Measurements from ENCODE around the gene HGS. TPM values are rescaled to one million over a fixed set of nuclear protein-coding genes. Genes with fewer than 3 reads are reported as not detected.

HGS gene
- total and polyA plus RNA-seq, 3 experiments from 2014 or later: 36.7 to 135 (median 122) TPM

GRCh38 chr17:81690066-81690465, 6.3 kb downstream of the HGS start:
- Mint-ChIP-seq H3K9me3 (no peaks in the 10 kb centered on the region), H3K27me3 (no peaks in the 10 kb centered on the region), H3K27ac (peak overlapping the region in 1 of 8 donors; percentile 36), H3K4me1 (peaks cover 8 to 25% (median 13%) of the 10 kb centered on the region in 3 donors), H3K36me3 (peaks cover 0 to 84% (median 10%) of the 10 kb centered on the region in 3 donors), H3K4me3 (no peak overlapping the region)
- DNase-seq: no peak
- Histone ChIP-seq H3K4me3 (ENCODE audit: low read length) (no peak overlapping the region), H3K9me3 (ENCODE audit: low read length) (no peaks in the 10 kb centered on the region), H3K27ac (ENCODE audit: low read depth, low read length) (no peak overlapping the region), H3K4me1 (ENCODE audit: insufficient read depth, low read length) (peaks cover 11% of the 10 kb centered on the region), H3K27me3 (ENCODE audit: insufficient read depth, low read length, poor library complexity, severe bottlenecking) (no peaks in the 10 kb centered on the region), H3K36me3 (ENCODE audit: insufficient read depth, low read length) (peaks cover 36% of the 10 kb centered on the region)
- POLR2A ChIA-PET: no interaction called here
- CTCF ChIA-PET: no interaction called here

- Histone ChIP-seq H3K27me3 (ENCODE audit: insufficient read depth, low read length, poor library complexity, severe bottlenecking) (no peaks in the 10 kb centered on the region), H3K27ac (ENCODE audit: low read depth, low read length) (no peak overlapping the region), H3K36me3 (ENCODE audit: insufficient read depth, low read length) (peaks cover 41% of the 10 kb centered on the region), H3K4me1 (ENCODE audit: insufficient read depth, low read length) (peaks cover 6% of the 10 kb centered on the region), H3K9me3 (ENCODE audit: low read length) (no peaks in the 10 kb centered on the region), H3K4me3 (ENCODE audit: low read length) (no peak overlapping the region)
- CTCF ChIA-PET: no interaction called here
- Mint-ChIP-seq H3K36me3 (peaks cover 0 to 87% (median 10%) of the 10 kb centered on the region in 3 donors), H3K27me3 (no peaks in the 10 kb centered on the region), H3K27ac (no peak overlapping the region), H3K9me3 (no peaks in the 10 kb centered on the region), H3K4me3 (no peak overlapping the region), H3K4me1 (peaks cover 3 to 20% (median 8%) of the 10 kb centered on the region in 3 donors)
- no peak for DNase-seq
- POLR2A ChIA-PET: no interaction called here
Observed at GRCh38 chr17:81690549-81690948, 6.7 kb downstream of the HGS start.

GRCh38 chr17:81691196-81691595, 7.4 kb downstream of the HGS start:
- H3K4me3 ChIP-seq (ENCODE audit: low read length): no peak overlapping the region
- H3K9me3 Mint-ChIP-seq: no peaks in the 10 kb centered on the region
- H3K9me3 ChIP-seq (ENCODE audit: low read length): no peaks in the 10 kb centered on the region
- H3K27ac Mint-ChIP-seq: no peak overlapping the region
- H3K27me3 Mint-ChIP-seq: no peaks in the 10 kb centered on the region
- ChIA-PET CTCF (no interaction called here), POLR2A (no interaction called here)
- peaks cover 0 to 86% (median 8%) of the 10 kb centered on the region in 3 donors for H3K36me3 Mint-ChIP-seq
- H3K4me3 Mint-ChIP-seq: no peak overlapping the region
- peaks cover 0 to 13% (median 6%) of the 10 kb centered on the region in 3 donors for H3K4me1 Mint-ChIP-seq
- no peak overlapping the region for H3K27ac ChIP-seq (ENCODE audit: low read depth, low read length)
- no peak for DNase-seq
- H3K27me3 ChIP-seq (ENCODE audit: insufficient read depth, low read length, poor library complexity, severe bottlenecking): no peaks in the 10 kb centered on the region
- H3K36me3 ChIP-seq (ENCODE audit: insufficient read depth, low read length): peaks cover 41% of the 10 kb centered on the region
- H3K4me1 ChIP-seq (ENCODE audit: insufficient read depth, low read length): no peaks in the 10 kb centered on the region

DNA sequence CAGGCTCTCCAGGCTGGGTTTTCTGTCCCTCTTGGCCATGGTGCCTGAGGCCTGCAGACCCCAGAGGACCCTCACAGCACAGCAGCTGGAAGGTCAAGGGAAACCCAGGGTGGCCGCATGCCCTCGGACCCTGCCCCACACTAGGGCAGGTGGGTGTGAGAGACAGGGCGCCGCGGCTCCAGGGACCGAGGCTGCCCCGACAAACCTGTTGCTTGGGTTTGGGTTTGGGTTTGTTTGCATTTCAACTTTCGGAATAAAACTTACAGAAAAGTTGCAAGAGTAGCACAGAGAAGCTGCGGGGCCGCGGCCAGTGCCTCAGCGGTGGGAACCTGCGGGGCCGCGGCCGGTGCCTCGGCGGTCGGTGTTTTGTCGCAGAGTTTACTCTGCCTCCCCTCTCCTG, 7.8 kb downstream of the HGS start:
- no peaks in the 10 kb centered on the region for H3K27me3 Mint-ChIP-seq
- DNase-seq: no peak
- Histone ChIP-seq H3K27me3 (ENCODE audit: insufficient read depth, low read length, poor library complexity, severe bottlenecking) (no peaks in the 10 kb centered on the region), H3K4me3 (ENCODE audit: low read length) (no peak overlapping the region), H3K36me3 (ENCODE audit: insufficient read depth, low read length) (peaks cover 37% of the 10 kb centered on the region), H3K27ac (ENCODE audit: low read depth, low read length) (no peak overlapping the region), H3K4me1 (ENCODE audit: insufficient read depth, low read length) (no peaks in the 10 kb centered on the region), H3K9me3 (ENCODE audit: low read length) (no peaks in the 10 kb centered on the region)
- H3K9me3 Mint-ChIP-seq: no peaks in the 10 kb centered on the region
- peak overlapping the region in 1 of 8 donors; percentile 33 for H3K27ac Mint-ChIP-seq
- CTCF ChIA-PET: no interaction called here
- peaks cover 0 to 11% (median 3%) of the 10 kb centered on the region in 3 donors for H3K4me1 Mint-ChIP-seq
- H3K4me3 Mint-ChIP-seq: peak overlapping the region in 1 of 7 donors; percentile 30
- POLR2A ChIA-PET: no interaction called here
- peaks cover 0 to 87% (median 6%) of the 10 kb centered on the region in 3 donors for H3K36me3 Mint-ChIP-seq

DNA sequence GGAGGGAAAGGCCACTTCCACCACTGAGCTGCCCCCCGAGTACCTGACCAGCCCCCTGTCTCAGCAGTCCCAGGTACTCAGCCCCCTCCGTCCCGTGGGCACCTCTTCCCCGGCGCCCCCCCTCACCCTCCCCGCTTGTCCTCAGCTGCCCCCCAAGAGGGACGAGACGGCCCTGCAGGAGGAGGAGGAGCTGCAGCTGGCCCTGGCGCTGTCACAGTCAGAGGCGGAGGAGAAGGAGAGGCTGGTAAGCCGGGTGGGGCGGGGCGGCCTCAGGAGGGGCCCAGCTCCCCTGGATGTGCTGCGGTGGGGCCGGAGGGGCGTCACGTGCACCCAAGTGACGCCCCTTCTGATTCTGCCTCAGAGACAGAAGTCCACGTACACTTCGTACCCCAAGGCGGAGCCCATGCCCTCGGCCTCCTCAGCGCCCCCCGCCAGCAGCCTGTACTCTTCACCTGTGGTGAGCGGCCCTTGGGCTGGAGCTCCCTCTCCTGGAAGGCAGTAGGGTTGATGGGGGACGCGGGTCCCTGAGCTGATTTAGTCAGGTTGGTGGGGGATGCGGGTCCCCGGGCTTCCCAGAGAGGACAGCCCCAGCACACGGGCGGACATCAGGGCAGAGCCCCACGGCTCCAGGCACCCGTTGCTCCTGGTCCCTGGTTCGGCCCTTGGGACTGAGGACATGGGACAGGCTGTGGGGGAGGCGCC, 9.8 kb downstream of the HGS start:
- no peak overlapping the region for H3K27ac ChIP-seq (ENCODE audit: low read depth, low read length)
- H3K9me3 ChIP-seq (ENCODE audit: low read length): no peaks in the 10 kb centered on the region
- peaks cover 33% of the 10 kb centered on the region for H3K36me3 ChIP-seq (ENCODE audit: insufficient read depth, low read length)
- no peak overlapping the region for H3K4me3 ChIP-seq (ENCODE audit: low read length)
- Mint-ChIP-seq H3K27ac (no peak overlapping the region), H3K9me3 (no peaks in the 10 kb centered on the region), H3K4me3 (no peak overlapping the region), H3K27me3 (no peaks in the 10 kb centered on the region), H3K4me1 (peaks cover 0 to 8% (median 4%) of the 10 kb centered on the region in 3 donors), H3K36me3 (peaks cover 0 to 92% (median 5%) of the 10 kb centered on the region in 3 donors)
- CTCF ChIA-PET: interaction anchor here (0.9 to 1.6 kb wide), 2 partner anchors 10 to 1084 kb away, joined by 3 to 4 read pairs; partner anchors contain the start of genes ARL16 and HGS
- H3K4me1 ChIP-seq (ENCODE audit: insufficient read depth, low read length): no peaks in the 10 kb centered on the region
- DNase-seq: no peak
- POLR2A ChIA-PET: no interaction called here
- H3K27me3 ChIP-seq (ENCODE audit: insufficient read depth, low read length, poor library complexity, severe bottlenecking): no peaks in the 10 kb centered on the region

- no peaks in the 10 kb centered on the region for H3K27me3 ChIP-seq (ENCODE audit: insufficient read depth, low read length, poor library complexity, severe bottlenecking)
- H3K36me3 ChIP-seq (ENCODE audit: insufficient read depth, low read length): peaks cover 31% of the 10 kb centered on the region
- Mint-ChIP-seq H3K9me3 (no peaks in the 10 kb centered on the region), H3K27ac (no peak overlapping the region), H3K36me3 (peaks cover 0 to 86% (median 0%) of the 10 kb centered on the region in 3 donors), H3K27me3 (no peaks in the 10 kb centered on the region), H3K4me1 (peaks cover 0 to 3% (median 3%) of the 10 kb centered on the region in 3 donors), H3K4me3 (no peak overlapping the region)
- H3K27ac ChIP-seq (ENCODE audit: low read depth, low read length): no peak overlapping the region
- DNase-seq: no peak
- H3K4me1 ChIP-seq (ENCODE audit: insufficient read depth, low read length): no peaks in the 10 kb centered on the region
- H3K9me3 ChIP-seq (ENCODE audit: low read length): no peaks in the 10 kb centered on the region
- no peak overlapping the region for H3K4me3 ChIP-seq (ENCODE audit: low read length)
- POLR2A ChIA-PET: no interaction called here
- CTCF ChIA-PET: no interaction called here
Observed at GRCh38 chr17:81694810-81695209, 11.0 kb downstream of the HGS start.

- H3K9me3 ChIP-seq (ENCODE audit: low read length): no peaks in the 10 kb centered on the region
- Mint-ChIP-seq H3K4me3 (no peak overlapping the region), H3K27me3 (no peaks in the 10 kb centered on the region), H3K9me3 (no peaks in the 10 kb centered on the region), H3K4me1 (peaks cover 0 to 3% (median 3%) of the 10 kb centered on the region in 3 donors), H3K36me3 (peaks cover 0 to 82% (median 0%) of the 10 kb centered on the region in 3 donors), H3K27ac (no peak overlapping the region)
- no peaks in the 10 kb centered on the region for H3K4me1 ChIP-seq (ENCODE audit: insufficient read depth, low read length)
- H3K4me3 ChIP-seq (ENCODE audit: low read length): no peak overlapping the region
- no peak overlapping the region for H3K27ac ChIP-seq (ENCODE audit: low read depth, low read length)
- CTCF ChIA-PET: no interaction called here
- no peak for DNase-seq
- H3K36me3 ChIP-seq (ENCODE audit: insufficient read depth, low read length): peaks cover 31% of the 10 kb centered on the region
- H3K27me3 ChIP-seq (ENCODE audit: insufficient read depth, low read length, poor library complexity, severe bottlenecking): no peaks in the 10 kb centered on the region
- POLR2A ChIA-PET: interaction anchor here (1.3 kb wide), 1 partner anchor 12 kb away, joined by 4 read pairs; the partner anchor contains the start of gene ARL16
Observed at GRCh38 chr17:81695211-81695610, 11.4 kb downstream of the HGS start.

- H3K4me3 ChIP-seq (ENCODE audit: low read length): no peak overlapping the region
- H3K27me3 ChIP-seq (ENCODE audit: insufficient read depth, low read length, poor library complexity, severe bottlenecking): no peaks in the 10 kb centered on the region
- CTCF ChIA-PET: no interaction called here
- no peaks in the 10 kb centered on the region for H3K27me3 Mint-ChIP-seq
- POLR2A ChIA-PET: interaction anchor here (1.3 kb wide), 1 partner anchor 13 kb away, joined by 4 read pairs; the partner anchor contains the start of gene ARL16
- H3K4me1 ChIP-seq (ENCODE audit: insufficient read depth, low read length): peaks cover 2% of the 10 kb centered on the region
- peaks cover 0 to 80% (median 0%) of the 10 kb centered on the region in 3 donors for H3K36me3 Mint-ChIP-seq
- no peak for DNase-seq
- no peak overlapping the region for H3K27ac ChIP-seq (ENCODE audit: low read depth, low read length)
- no peak overlapping the region for H3K27ac Mint-ChIP-seq
- H3K9me3 Mint-ChIP-seq: no peaks in the 10 kb centered on the region
- peaks cover 0 to 5% (median 4%) of the 10 kb centered on the region in 3 donors for H3K4me1 Mint-ChIP-seq
- no peaks in the 10 kb centered on the region for H3K9me3 ChIP-seq (ENCODE audit: low read length)
- peaks cover 31% of the 10 kb centered on the region for H3K36me3 ChIP-seq (ENCODE audit: insufficient read depth, low read length)
- no peak overlapping the region for H3K4me3 Mint-ChIP-seq
Observed at GRCh38 chr17:81695801-81696200, 12.0 kb downstream of the HGS start.
